ENCODE measurements around the gene PROM1.

Gene PROM1

GRCh38 chr4:16085822-16086221 is 2.0 kb upstream of the PROM1 start:
- POLR2A ChIA-PET = no interaction called here
- Histone ChIP-seq H3K9me3 (ENCODE audit: control insufficient read depth, insufficient read depth, low read depth, low read length) (no peaks in the 10 kb centered on the region), H3K4me1 (ENCODE audit: control insufficient read depth, insufficient read depth, low read length) (no peaks in the 10 kb centered on the region), H3K4me3 (ENCODE audit: low read depth, low read length) (no peak overlapping the region), H3K36me3 (ENCODE audit: control insufficient read depth in 2 of 2, insufficient read depth in 1 of 2, low read length in 2 of 2) (no peaks in the 10 kb centered on the region), H3K27ac (ENCODE audit: extremely low read depth, low read depth, low read length) (no peak overlapping the region)
- CTCF ChIA-PET = no interaction called here
- no peak for TF ChIP-seq ZNF830 (tag by site-specific recombination; IDR thresholded peaks at IDR 0.05; ENCODE audit: low read depth)
- no peak for TF ChIP-seq ZNF585B (tag by site-specific recombination; IDR thresholded peaks at IDR 0.05)

GRCh38 chr4:16082426-16083240 is 1.2 kb downstream of the PROM1 start:
- CTCF ChIA-PET = interaction anchor here (0.6 to 0.8 kb wide), 2 partner anchors 13 to 117 kb away, joined by 3 read pairs; no protein-coding TSS in a partner anchor
- POLR2A ChIA-PET = interaction anchor here (1.1 kb wide), 1 partner anchor 59 kb away, joined by 4 read pairs; no protein-coding TSS in a partner anchor
- no peak for TF ChIP-seq PRDM1 (tag by site-specific recombination; IDR thresholded peaks at IDR 0.05)
- TF ChIP-seq GLIS1 (tag by site-specific recombination; IDR thresholded peaks at IDR 0.05) = no peak
- no peak for TF ChIP-seq ZFP41 (tag by site-specific recombination; IDR thresholded peaks at IDR 0.05; ENCODE audit: borderline replicate concordance)
- no peak for TF ChIP-seq ZNF585B (tag by site-specific recombination; IDR thresholded peaks at IDR 0.05)
- TF ChIP-seq YY1 (tag by site-specific recombination; IDR thresholded peaks at IDR 0.05) = no peak
- TF ChIP-seq OVOL3 (tag by site-specific recombination; IDR thresholded peaks at IDR 0.05) = no peak
- no peak for TF ChIP-seq ZNF266 (tag by site-specific recombination; IDR thresholded peaks at IDR 0.05; ENCODE audit: low read depth)
- TF ChIP-seq TSHZ1 (tag by site-specific recombination; IDR thresholded peaks at IDR 0.05; ENCODE audit: borderline replicate concordance) = no peak
- no peak for TF ChIP-seq SP7 (tag by site-specific recombination; IDR thresholded peaks at IDR 0.05)
- TF ChIP-seq ZNF639 (tag by site-specific recombination; IDR thresholded peaks at IDR 0.05) = no peak
- no peak for TF ChIP-seq ZNF513 (tag by site-specific recombination; IDR thresholded peaks at IDR 0.05)
- TF ChIP-seq ZNF221 (tag by site-specific recombination; IDR thresholded peaks at IDR 0.05; ENCODE audit: borderline replicate concordance) = no peak
- TF ChIP-seq IKZF3 (tag by site-specific recombination; IDR thresholded peaks at IDR 0.05) = peak; percentile 35; the same call in 1 of the 2 replicates
- no peak for TF ChIP-seq PRDM4 (tag by site-specific recombination; IDR thresholded peaks at IDR 0.05)
- peak; percentile 26 for TF ChIP-seq ZBTB26 (tag by site-specific recombination; optimal IDR thresholded peaks at IDR 0.05)
- no peak for TF ChIP-seq MEIS1 (CRISPR knock-in tag; IDR thresholded peaks at IDR 0.05; ENCODE audit: borderline replicate concordance)
- TF ChIP-seq HOXC10 (CRISPR knock-in tag; IDR thresholded peaks at IDR 0.05) = no peak
- no peak for TF ChIP-seq ATF2 (tag by site-specific recombination; IDR thresholded peaks at IDR 0.05; ENCODE audit: low read depth)
- TF ChIP-seq ZSCAN30 (tag by site-specific recombination; IDR thresholded peaks at IDR 0.05) = no peak
- TF ChIP-seq ZNF341 (tag by site-specific recombination; IDR thresholded peaks at IDR 0.05; ENCODE audit: low read depth) = peak; percentile 27; the same call in 1 of the 2 replicates
- no peak for TF ChIP-seq ZNF785 (tag by site-specific recombination; IDR thresholded peaks at IDR 0.05)

More at GRCh38 chr4:16082426-16083240, 1.2 kb downstream of the PROM1 start:
- H3K4me3 ChIP-seq (ENCODE audit: low read depth, low read length) = peak overlapping the region; percentile 47
- no peaks in the 10 kb centered on the region for H3K4me1 ChIP-seq (ENCODE audit: control insufficient read depth, insufficient read depth, low read length)
- H3K36me3 ChIP-seq (ENCODE audit: control insufficient read depth in 2 of 2, insufficient read depth in 1 of 2, low read length in 2 of 2) = no peaks in the 10 kb centered on the region
- H3K9me3 ChIP-seq (ENCODE audit: control insufficient read depth, insufficient read depth, low read depth, low read length) = no peaks in the 10 kb centered on the region
- H3K27ac ChIP-seq (ENCODE audit: extremely low read depth, low read depth, low read length) = no peak overlapping the region; the same call in 1 of the 2 replicates
